Measurements from ENCODE around the gene PLAAT5. TPM values are rescaled to one million over a fixed set of nuclear protein-coding genes. Genes with fewer than 3 reads are reported as not detected.

PLAAT5 gene
- total RNA-seq: not detected in 2 replicates

GRCh38 chr11:63490551-63491239, at the start of gene PLAAT5:
TSS of gene PLAAT5 (minus strand) at chr11:63491167. CDS start at chr11:63491034, 133 bp downstream.

GRCh38 chr11:63536669-63537292, 45.8 kb upstream of the PLAAT5 start, which contains the start of gene PLAAT4:
TSS of gene PLAAT4 (plus strand) at chr11:63536808. CDS start at chr11:63536869, 61 bp downstream.

GRCh38 chr11:63505857-63506528, 15.0 kb upstream of the PLAAT5 start, which contains the start of gene LGALS12:
TSS of gene LGALS12 (plus strand) at chr11:63506084. CDS start at chr11:63506459, 375 bp downstream.

Other genes starting within 250 kb of the PLAAT5 start
- not detected in 2 replicates for gene SLC22A25, start 247.6 kb downstream of the PLAAT5 start, total RNA-seq
- gene SLC22A9, start 121.4 kb downstream of the PLAAT5 start, total RNA-seq: not detected in 2 replicates
- not detected in 2 replicates for gene LGALS12, start 14.9 kb upstream of the PLAAT5 start, total RNA-seq
- 1.3 and 2.7 TPM in 2 replicates for gene PLAAT4, start 45.6 kb upstream of the PLAAT5 start, total RNA-seq
- not detected in 2 replicates for gene PLAAT2, start 72.2 kb upstream of the PLAAT5 start, total RNA-seq
- 6.7 and 11.9 TPM in 2 replicates for gene PLAAT3, start 123.3 kb upstream of the PLAAT5 start, total RNA-seq
- 92.6 and 99.6 TPM in 2 replicates for gene ATL3, start 180.2 kb upstream of the PLAAT5 start, total RNA-seq
- 55.5 and 89.0 TPM in 2 replicates for gene RTN3, start 190.3 kb upstream of the PLAAT5 start, total RNA-seq

Measured in smooth muscle cell of the umbilical artery (primary cell).